Measurements from ENCODE around the gene CD37.
A peak's percentile ranks its signal among the peaks of the same experiment; 100 is the strongest.

- TF ChIP-seq CEBPB (IDR thresholded peaks at IDR 0.05; ENCODE audit: low read depth) (no peak), CTCF (IDR thresholded peaks at IDR 0.05 in 2 of 3, conservative IDR thresholded peaks at IDR 0.05 in 1 of 3; ENCODE audit: borderline replicate concordance in 1 of 3, insufficient read depth in 1 of 3, low read depth in 2 of 3, low read length in 2 of 3) (no peak), SIN3A (IDR thresholded peaks at IDR 0.05; ENCODE audit: low read depth) (no peak), POLR2AphosphoS5 (IDR thresholded peaks at IDR 0.05; ENCODE audit: low read depth, low read length) (no peak), EZH2 (IDR thresholded peaks at IDR 0.05) (no peak), POLR2A (IDR thresholded peaks at IDR 0.05; ENCODE audit: borderline replicate concordance, extremely low read depth, insufficient read depth, insufficient read length) (no peak), ZFX (IDR thresholded peaks at IDR 0.05) (no peak), YY1 (IDR thresholded peaks at IDR 0.05; ENCODE audit: extremely low read depth, insufficient replicate concordance, low read depth, low read length) (peak; percentile 26)
Measured at GRCh38 chr19:49331616-49332055, 3.6 kb upstream of the CD37 start.
